NOMO-1 treated with dmso at 0.1 percent for 144 hours (cell line): Measurements from ENCODE around the gene MRTO4.
"Not testable (repeated sequence)": the region's sequence is repeated elsewhere in the genome, so short reads cannot be mapped to it uniquely, and the experiment has no call there.

Source experiments
- DNase-seq: peaks from one replicate; lab custom pipeline; 2025; ENCODE audit not compliant: unreplicated experiment; lab: John Stamatoyannopoulos, UW

Gene MRTO4

GRCh38 chr1:19269427-19270342, 18.1 kb downstream of the MRTO4 start:
- not testable (repeated sequence) for DNase-seq

GRCh38 chr1:19270343-19270730, 18.7 kb downstream of the MRTO4 start:
- not testable (repeated sequence) for DNase-seq

GRCh38 chr1:19272064-19272463, 20.5 kb downstream of the MRTO4 start:
- no peak for DNase-seq

GRCh38 chr1:19273106-19273843, 21.7 kb downstream of the MRTO4 start:
- DNase-seq = no peak

- not testable (repeated sequence) for DNase-seq
These were observed 22.4 kb downstream of the MRTO4 start for GRCh38 chr1:19273844-19274531.

GRCh38 chr1:19274636-19275035, 23.0 kb downstream of the MRTO4 start:
- DNase-seq = no peak

GRCh38 chr1:19283891-19284290, 32.3 kb downstream of the MRTO4 start:
- DNase-seq = no peak

GRCh38 chr1:19284881-19285280, 33.3 kb downstream of the MRTO4 start:
- no peak for DNase-seq

- DNase-seq = not testable (repeated sequence)
These were observed 33.8 kb downstream of the MRTO4 start for GRCh38 chr1:19285366-19285765.

GRCh38 chr1:19285807-19286206, 34.2 kb downstream of the MRTO4 start:
- DNase-seq = not testable (repeated sequence)

- DNase-seq = no peak
These were observed 36.0 kb downstream of the MRTO4 start for GRCh38 chr1:19287436-19288185.

GRCh38 chr1:19288324-19289241, 37.0 kb downstream of the MRTO4 start, which contains the start of gene AKR7A3:
TSS of gene AKR7A3 (minus strand) at chr1:19288770. CDS start at chr1:19288709, 61 bp downstream.
- DNase-seq = peak; percentile 47

GRCh38 chr1:19289244-19289643, 37.6 kb downstream of the MRTO4 start:
- no peak for DNase-seq

- no peak for DNase-seq
These were observed 43.0 kb downstream of the MRTO4 start for GRCh38 chr1:19294638-19295037.

- DNase-seq = no peak
These were observed 48.6 kb downstream of the MRTO4 start for GRCh38 chr1:19300211-19300610.

GRCh38 chr1:19304081-19304480, 52.5 kb downstream of the MRTO4 start:
- DNase-seq = not testable (repeated sequence)

GRCh38 chr1:19305880-19306279, 54.3 kb downstream of the MRTO4 start:
- no peak for DNase-seq

GRCh38 chr1:19306941-19307340, 55.3 kb downstream of the MRTO4 start:
- DNase-seq = no peak

GRCh38 chr1:19307794-19308508, 56.3 kb downstream of the MRTO4 start:
- no peak for DNase-seq
